Heart left ventricle (tissue), 16 donors: ENCODE measurements around the gene RCC1. TPM values are rescaled to one million over a fixed set of nuclear protein-coding genes. Genes with fewer than 3 reads are reported as not detected.
A peak's percentile ranks its signal among the peaks of the same experiment; 100 is the strongest.

Experiments used
- ATAC-seq, 4 donors: fragments of 200-7000 bp; cut with Tn5 transposase; one replicate each; pipeline ENCODE4 v1.9.1; 2020 to 2022; ENCODE audit warnings: moderate library complexity in 4 of 4, mild to moderate bottlenecking in 3 of 4, moderate number of reproducible peaks in 1 of 4
- DNase-seq, 5 donors: peaks; one replicate each; pipeline ENCODE4 v3.0.0-alpha.2; 2020
- H3K27ac ChIP-seq, 12 donors: fragments of 200-600 bp; sonication (generic) in 4 of 12; one replicate each; pipeline versions ENCODE4 v1.5.0 to v1.8.0; 2016 to 2022; ENCODE audit warnings: mild to moderate bottlenecking in 2 of 12
- H3K27me3 ChIP-seq, 9 donors: fragments of 200-600 bp; sonication (generic) in 2 of 9; one replicate each; pipeline versions ENCODE4 v1.5.1 to v1.8.0; 2016 to 2022; ENCODE audit warnings: mild to moderate bottlenecking in 3 of 9
- H3K36me3 ChIP-seq, 9 donors: fragments of 200-600 bp; sonication (generic) in 2 of 9; one replicate each; pipeline versions ENCODE4 v1.5.0 to v1.8.0; 2018 to 2022; ENCODE audit warnings: mild to moderate bottlenecking in 2 of 9
- H3K4me1 ChIP-seq, 12 donors: fragments of 200-600 bp; sonication (generic) in 4 of 12; one replicate each; pipeline versions ENCODE4 v1.5.0 to v1.8.0; 2016 to 2022; ENCODE audit warnings: mild to moderate bottlenecking in 3 of 12
- H3K4me3 ChIP-seq, 12 donors: fragments of 200-600 bp; sonication (generic) in 4 of 12; one replicate each; pipeline versions ENCODE4 v1.5.0 to v1.8.0; 2017 to 2022; ENCODE audit warnings: mild to moderate bottlenecking in 9 of 12, moderate library complexity in 4 of 12
- H3K9me3 ChIP-seq, 12 donors: fragments of 200-600 bp; sonication (generic) in 4 of 12; one replicate each; pipeline versions ENCODE4 v1.5.0 to v1.8.0; 2016 to 2022; ENCODE audit warnings: mild to moderate bottlenecking in 1 of 12
- CTCF ChIP-seq, 12 donors: fragments of 200-600 bp; sonication (generic) in 4 of 12; IDR thresholded peaks; one replicate each; pipeline versions ENCODE4 v1.5.0 to v1.8.0; 2018 to 2022; ENCODE audit warnings: antibody characterized with exemption in 12 of 12, mild to moderate bottlenecking in 5 of 12
- POLR2A ChIP-seq, 2 donors: fragments of 450-650 bp; IDR thresholded peaks; one replicate each; pipeline ENCODE4 v1.6.1; 2017; ENCODE audit warnings: antibody characterized with exemption in 2 of 2, mild to moderate bottlenecking in 2 of 2, moderate library complexity in 2 of 2
- WGBS, 4 donors: extraction: QIAGEN DNeasy Blood & Tissue Kit in 2 of 4; methylation state at CpG; one replicate each; pipeline versions ENCODE4 v1.1.5 to v1.1.7; 2013 to 2018; 5-methylcytosine and 5-hydroxymethylcytosine counted together
- intact Hi-C, 10 donors: fragments of 100-400 bp; cut with DNase I; formaldehyde crosslinking; loops; one replicate each; pipeline versions ENCODE4 v1.11.1 to v1.14.2; 2022
- polyA plus RNA-seq, 2 donors: library from polyadenylated mRNA; stranded (reverse); fragments of 200-250 nt; gene quantifications; one replicate each; pipeline ENCODE4 v1.2.3, GENCODE V29; 2013
- total RNA-seq, 9 donors: library from RNA; depleted of rRNA in 2 of 9; stranded (reverse); fragments of >200 nt in 2 of 9; fragmentation: NEBNext Ultra II Directional in 3 of 9; extraction: Animal tissue kit (Norgen Biotek cat#: 25700) in 3 of 9; gene quantifications; one replicate each; pipeline versions ENCODE4 v1.1.0 to v1.2.4, GENCODE V29; 2016 to 2023
- donor health status: ischemic (EF 13 %, LVEDD 7.1; RV severe dilation, severe dysfunction).
- donor health status: healthy with polysubstance abuse.
- donor health status: DM: no; HTN: yes; CAD: no.
- donor health status: DM: no; HTN: no; CAD: no.
- donor health status: ischemic (EF 25% LVEDD 6.9; RV normal size, moderate dysfunction).
- donor health status: ischemic (EF 25% LVEDD 5.7; RV mildly dilated, moderate dysfunction).
- donor health status: healthy.
- donor health status: DM: yes; HTN: yes; CAD: no.
- donor health status: ischemic (EF 35%, LVEDD 5.7; RV mildly dilated, moderate dysfunction).
- donor health status: nonischemic (EF 11% LVEDD 7.7; RV severe dilation, severe dysfunction).
- donor health status: DM: yes; HTN: yes; CAD: no.
- donor health status: PGD.
- donor health status: ischemic (EF 29% LVEDD 5.4; RV normal size, mild dysfunction).
- donor health status: nonischemic (EF 23%, LVEDD 6.1; RV moderate dilation, normal function).

The RCC1 gene
- total and polyA plus RNA-seq, 11 donors, result 2.4 to 24.1 (median 5.0) TPM

- WGBS, 4 donors, result 13 to 29% (median 20%) methylated on average over 7 of the region's 7 CpGs
- Histone ChIP-seq H3K4me1 (peaks cover 4 to 18% (median 10%) of the 10 kb centered on the region in 12 donors), H3K27ac (peak overlapping the region in 8 of 12 donors; percentile 71 to 88 (median 84)), H3K36me3 (peaks cover 0 to 28% (median 17%) of the 10 kb centered on the region in 9 donors), H3K27me3 (no peaks in the 10 kb centered on the region), H3K4me3 (peak overlapping the region in 10 of 12 donors; percentile 60 to 91 (median 76)), H3K9me3 (no peaks in the 10 kb centered on the region)
- TF ChIP-seq CTCF (IDR thresholded peaks at IDR 0.05) (no peak), POLR2A (IDR thresholded peaks at IDR 0.05) (no peak)
- peak in 1 of 4 donors; percentile 5 for ATAC-seq
- intact Hi-C loops, result loop anchor here in 8 of 10 donors (2.0 to 5.0 kb wide), 5 partner anchors 35 to 360 kb away; partner anchors contain the start of gene TRNAU1AP (in 3 of the 8)
- DNase-seq, result no peak
Observed at GRCh38 chr1:28517649-28517999, 11.8 kb downstream of the RCC1 start.

GRCh38 chr1:28518000-28518744 is 12.3 kb downstream of the RCC1 start:
- no peaks in the 10 kb centered on the region for H3K27me3 ChIP-seq
- TF ChIP-seq POLR2A (IDR thresholded peaks at IDR 0.05) (peak in 1 of 2 donors; percentile 66), CTCF (IDR thresholded peaks at IDR 0.05) (peak; percentile 96 to 100 (median 98))
- ATAC-seq, result peak; percentile 80 to 95 (median 92)
- intact Hi-C loops, result loop anchor here (1.0 to 5.0 kb wide), 9 partner anchors 34 to 359 kb away; partner anchors contain the start of gene TRNAU1AP (in 4 of the 10)
- peak overlapping the region in 11 of 12 donors; percentile 71 to 88 (median 82) for H3K27ac ChIP-seq
- DNase-seq, result peak; percentile 89 to 95 (median 91)
- H3K4me1 ChIP-seq, result peaks cover 4 to 18% (median 10%) of the 10 kb centered on the region in 12 donors
- no peaks in the 10 kb centered on the region for H3K9me3 ChIP-seq
- 0 to 1% (median 0%) methylated on average over 17 to 92 of the region's 92 CpGs for WGBS, 4 donors
- peaks cover 0 to 23% (median 12%) of the 10 kb centered on the region in 9 donors for H3K36me3 ChIP-seq
- H3K4me3 ChIP-seq, result peak overlapping the region; percentile 38 to 91 (median 74)

GRCh38 chr1:28518745-28519341 is 13.0 kb downstream of the RCC1 start:
- Histone ChIP-seq H3K27ac (peak overlapping the region in 6 of 12 donors; percentile 75 to 88 (median 84)), H3K4me3 (peak overlapping the region; percentile 38 to 91 (median 74)), H3K4me1 (peaks cover 4 to 18% (median 10%) of the 10 kb centered on the region in 12 donors), H3K27me3 (no peaks in the 10 kb centered on the region), H3K36me3 (peaks cover 0 to 16% (median 6%) of the 10 kb centered on the region in 9 donors), H3K9me3 (no peaks in the 10 kb centered on the region)
- ATAC-seq (no peak), DNase-seq (no peak)
- 8 to 11% (median 10%) methylated on average over 20 to 21 of the region's 21 CpGs for WGBS, 4 donors
- TF ChIP-seq CTCF (IDR thresholded peaks at IDR 0.05) (no peak), POLR2A (IDR thresholded peaks at IDR 0.05) (no peak)
- intact Hi-C loops, result loop anchor here (1.0 to 5.0 kb wide), 9 partner anchors 33 to 358 kb away; partner anchors contain the start of gene TRNAU1AP (in 4 of the 10)
